ENCODE measurements around the gene GADD45A. TPM values are rescaled to one million over a fixed set of nuclear protein-coding genes. Genes with fewer than 3 reads are reported as not detected.

GADD45A gene
- total and polyA plus RNA-seq, 9 of the 15 experiments (the other 6 are each of a cell fraction or from before 2014, with no cell fraction given) = 21.3 to 156 (median 62.1) TPM

- Histone ChIP-seq H3K4me3 (no peak overlapping the region), H2AFZ (ENCODE audit: low read depth, low read length) (no peak overlapping the region), H3K9ac (ENCODE audit: insufficient read depth in 1 of 2, low read depth in 2 of 2, low read length in 2 of 2) (no peak overlapping the region), H4K20me1 (replicated peaks; ENCODE audit: control insufficient read depth, insufficient read depth, low read length) (no peaks in the 10 kb centered on the region), H3K4me1 (replicated peaks in 1 of 2; ENCODE audit: control insufficient read depth in 2 of 2, insufficient read depth in 2 of 2, low read length in 2 of 2) (peaks cover 19 to 25% of the 10 kb centered on the region in 2 experiments), H3K27ac (ENCODE audit: extremely low read depth, low read depth, low read length) (no peak overlapping the region), H3K9me1 (ENCODE audit: control insufficient read depth, insufficient read depth, low read length) (no peaks in the 10 kb centered on the region), H3K9me3 (replicated peaks; ENCODE audit: control insufficient read depth, insufficient read depth, low read depth, low read length) (no peaks in the 10 kb centered on the region), H3K36me3 (ENCODE audit: control insufficient read depth, insufficient read depth, low read length) (no peaks in the 10 kb centered on the region), H3K79me2 (ENCODE audit: control insufficient read depth, insufficient read depth, low read length) (no peaks in the 10 kb centered on the region), H3K4me2 (ENCODE audit: insufficient read depth, low read length) (no peak overlapping the region), H3K27me3 (ENCODE audit: control insufficient read depth in 2 of 2, insufficient read depth in 2 of 2, low read length in 2 of 2) (no peaks in the 10 kb centered on the region)
- no TSS peak for BruUV-seq (replicated peaks)
- intact Hi-C loops (cut with micrococcal nuclease) = no loop called here
- ChIA-PET CTCF (ENCODE audit: low intra/inter-chr PET ratio) (no interaction called here), POLR2A (interaction anchor here (0.9 kb wide), 1 partner anchor 23 kb away, joined by 3 read pairs; no protein-coding TSS in a partner anchor)
- in situ Hi-C loops (cut with MboI) = no loop called here
- no peak for DNase-seq (ENCODE audit: extremely low read depth in 1 of 4, low spot score in 3 of 4)
- no peak for ATAC-seq
- FAIRE-seq = no peak
- TF ChIP-seq POLR2AphosphoS2 (IDR thresholded peaks at IDR 0.05; ENCODE audit: low read length) (no peak), ZNF184 (CRISPR knock-in tag; IDR thresholded peaks at IDR 0.05) (no peak), ZNF212 (CRISPR knock-in tag; IDR thresholded peaks at IDR 0.05) (no peak), SREBF2 (CRISPR knock-in tag; IDR thresholded peaks at IDR 0.05) (no peak), ESRRB (CRISPR knock-in tag; IDR thresholded peaks at IDR 0.05; ENCODE audit: borderline replicate concordance) (no peak), TGIF2 (CRISPR knock-in tag; IDR thresholded peaks at IDR 0.05) (no peak), MEIS2 (IDR thresholded peaks at IDR 0.05; ENCODE audit: partially characterized antibody) (no peak), REST (IDR thresholded peaks at IDR 0.05; ENCODE audit: borderline replicate concordance) (no peak), REST (CRISPR knock-in tag; IDR thresholded peaks at IDR 0.05; ENCODE audit: low read depth) (no peak), ZNF561 (CRISPR knock-in tag; conservative IDR thresholded peaks at IDR 0.05) (no peak), CEBPB (tag; IDR thresholded peaks at IDR 0.05) (no peak), CEBPZ (IDR thresholded peaks at IDR 0.05; ENCODE audit: borderline replicate concordance, low read depth, low read length) (no peak), ZFP36 (IDR thresholded peaks at IDR 0.05; ENCODE audit: low read depth, low read length, partially characterized antibody) (no peak)
These were observed 34.9 kb upstream of the GADD45A start for GRCh38 chr1:67650061-67650460.
